ENCODE measurements around the gene OXT.
A peak's percentile ranks its signal among the peaks of the same experiment; 100 is the strongest.

The OXT gene

DNA sequence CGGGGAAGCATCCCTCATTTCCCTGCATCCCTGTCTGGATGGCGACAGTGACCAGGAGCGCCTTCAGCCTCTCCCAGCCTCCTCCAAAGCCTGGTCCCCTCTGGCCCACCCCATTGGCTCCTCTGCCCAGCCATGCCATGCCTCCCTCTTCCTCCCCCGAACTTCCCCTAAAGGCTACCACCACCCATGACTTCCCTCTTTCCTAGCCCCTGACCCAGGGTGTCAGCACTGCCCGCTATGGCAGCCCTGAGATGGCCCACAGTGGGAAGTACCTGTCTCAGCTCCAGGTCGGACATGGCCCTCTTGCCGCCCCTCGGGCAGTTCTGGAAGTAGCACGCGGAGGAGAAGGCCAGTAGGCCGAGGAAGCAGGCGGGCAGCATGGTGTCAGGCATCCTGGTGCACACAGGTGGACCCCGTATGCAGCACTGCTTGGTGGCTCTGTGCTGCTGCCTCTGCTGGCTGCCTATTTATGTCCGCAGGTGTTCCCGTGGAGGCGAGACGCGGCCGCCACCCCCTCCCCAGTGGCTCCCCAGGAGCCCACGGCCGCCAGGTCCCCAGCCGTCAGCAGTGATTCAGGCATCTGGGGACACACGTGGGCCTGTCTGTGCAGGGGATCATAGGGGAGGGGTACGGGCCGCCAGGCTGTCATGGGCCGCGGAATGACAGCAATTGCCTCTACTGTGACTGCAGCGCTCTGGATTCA lies 13.0 kb downstream of the OXT start, which contains the start of gene AVP:
Gene AVP (minus strand): TSS at position 442 of the 703 bp plus-strand sequence. CDS start 50 bp downstream, at position 392.
- Histone ChIP-seq H3K36me3 (ENCODE audit: control insufficient read depth, insufficient read depth, low read length) (no peaks in the 10 kb centered on the region), H3K27ac (ENCODE audit: insufficient read depth, low read depth, low read length, poor library complexity, severe bottlenecking) (no peak within 1 kb of the TSS), H3K4me1 (ENCODE audit: control insufficient read depth, insufficient read depth, low read length) (no peaks in the 10 kb centered on the region), H3K27me3 (ENCODE audit: control insufficient read depth, insufficient read depth, low read length, poor library complexity, severe bottlenecking) (peaks cover 50% of the 10 kb centered on the region), H3K4me3 (ENCODE audit: insufficient read depth, low read depth, low read length) (no peak within 1 kb of the TSS), H3K9me3 (ENCODE audit: control insufficient read depth, low read length) (no peaks in the 10 kb centered on the region)
- 88 to 89% methylated on average over 28 of the region's 28 CpGs for WGBS, 2 experiments

DNA sequence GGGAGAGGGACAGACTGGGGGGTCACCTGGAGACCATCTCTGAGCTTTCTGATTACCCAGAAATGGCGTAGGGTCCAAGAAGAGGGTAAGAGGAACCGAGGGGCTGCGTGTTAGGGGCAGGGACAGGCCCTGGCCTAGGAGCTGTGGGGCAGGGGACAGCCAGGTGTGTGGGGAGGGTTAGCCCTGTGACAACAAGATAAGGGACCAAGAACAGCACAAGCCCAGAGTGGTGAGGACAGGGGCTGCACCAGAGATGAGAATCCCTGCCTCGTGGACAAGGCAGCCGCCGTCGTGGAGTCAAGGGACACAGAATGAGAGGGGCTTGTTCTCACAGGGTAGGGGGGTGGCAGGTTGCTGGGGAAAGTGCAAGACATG lies 13.6 kb downstream of the OXT start:
- Histone ChIP-seq H3K4me1 (ENCODE audit: control insufficient read depth, insufficient read depth, low read length) (no peaks in the 10 kb centered on the region), H3K4me3 (ENCODE audit: insufficient read depth, low read depth, low read length) (no peak overlapping the region), H3K36me3 (ENCODE audit: control insufficient read depth, insufficient read depth, low read length) (no peaks in the 10 kb centered on the region), H3K9me3 (ENCODE audit: control insufficient read depth, low read length) (no peaks in the 10 kb centered on the region), H3K27ac (ENCODE audit: insufficient read depth, low read depth, low read length, poor library complexity, severe bottlenecking) (no peak overlapping the region), H3K27me3 (ENCODE audit: control insufficient read depth, insufficient read depth, low read length, poor library complexity, severe bottlenecking) (peaks cover 52% of the 10 kb centered on the region)
- 87 to 89% methylated on average over 7 of the region's 7 CpGs for WGBS, 2 experiments

DNA sequence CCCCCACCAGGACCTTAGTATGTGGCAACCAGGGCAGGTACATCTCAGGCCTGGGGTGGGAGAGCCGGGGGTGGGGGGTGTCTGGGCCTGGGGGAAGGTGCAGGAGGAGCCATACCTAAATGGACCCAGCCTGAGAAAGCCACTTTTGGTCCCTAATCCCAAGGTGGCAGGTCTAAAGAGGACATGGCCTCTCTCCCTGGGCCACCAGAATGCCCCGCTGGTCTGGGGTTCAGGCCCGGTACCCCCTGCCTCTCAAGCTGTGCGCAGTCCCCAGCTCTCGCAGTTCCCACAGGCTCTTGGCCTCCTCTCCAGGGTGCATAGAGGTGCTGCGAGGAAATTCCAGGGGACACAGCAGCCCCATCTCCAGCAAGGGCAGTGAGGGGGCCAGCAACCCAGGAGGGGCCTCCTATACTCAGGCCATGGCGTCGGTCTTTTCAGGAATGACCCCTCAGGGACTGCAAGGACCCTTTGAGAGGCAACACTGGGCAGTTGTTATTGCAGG lies 14.2 kb downstream of the OXT start:
- WGBS, 2 experiments = 92 to 93% methylated on average over 8 of the region's 8 CpGs
- Histone ChIP-seq H3K36me3 (ENCODE audit: control insufficient read depth, insufficient read depth, low read length) (no peaks in the 10 kb centered on the region), H3K27me3 (ENCODE audit: control insufficient read depth, insufficient read depth, low read length, poor library complexity, severe bottlenecking) (peaks cover 52% of the 10 kb centered on the region), H3K27ac (ENCODE audit: insufficient read depth, low read depth, low read length, poor library complexity, severe bottlenecking) (no peak overlapping the region), H3K4me1 (ENCODE audit: control insufficient read depth, insufficient read depth, low read length) (no peaks in the 10 kb centered on the region), H3K9me3 (ENCODE audit: control insufficient read depth, low read length) (no peaks in the 10 kb centered on the region), H3K4me3 (ENCODE audit: insufficient read depth, low read depth, low read length) (no peak overlapping the region)

DNA sequence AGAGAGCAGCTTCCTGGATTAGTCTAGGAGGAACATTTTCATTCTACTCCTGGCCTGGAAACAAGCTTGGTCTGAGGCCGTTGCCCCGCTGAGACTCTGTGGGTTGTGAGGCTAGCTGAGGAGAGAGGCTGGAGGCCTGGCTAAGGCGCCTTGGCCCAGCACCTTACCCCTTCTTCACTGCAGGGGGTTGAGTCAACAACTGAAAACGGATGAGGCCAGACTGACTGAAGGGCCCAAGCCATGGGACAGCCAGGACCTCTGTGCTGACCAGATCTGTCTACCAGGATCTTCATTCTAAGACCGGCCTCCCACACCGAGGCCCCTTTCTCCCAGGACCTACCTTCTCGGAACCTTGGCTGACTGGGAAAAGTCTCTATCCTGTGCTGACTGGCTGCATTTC lies 16.6 kb downstream of the OXT start:
- peaks cover 47% of the 10 kb centered on the region for H3K27me3 ChIP-seq (ENCODE audit: control insufficient read depth, insufficient read depth, low read length, poor library complexity, severe bottlenecking)
- H3K36me3 ChIP-seq (ENCODE audit: control insufficient read depth, insufficient read depth, low read length) = no peaks in the 10 kb centered on the region
- WGBS, 2 experiments = 80 to 83% methylated on average over 7 of the region's 7 CpGs
- H3K4me1 ChIP-seq (ENCODE audit: control insufficient read depth, insufficient read depth, low read length) = no peaks in the 10 kb centered on the region
- no peaks in the 10 kb centered on the region for H3K9me3 ChIP-seq (ENCODE audit: control insufficient read depth, low read length)
- H3K27ac ChIP-seq (ENCODE audit: insufficient read depth, low read depth, low read length, poor library complexity, severe bottlenecking) = no peak overlapping the region
- no peak overlapping the region for H3K4me3 ChIP-seq (ENCODE audit: insufficient read depth, low read depth, low read length)

DNA sequence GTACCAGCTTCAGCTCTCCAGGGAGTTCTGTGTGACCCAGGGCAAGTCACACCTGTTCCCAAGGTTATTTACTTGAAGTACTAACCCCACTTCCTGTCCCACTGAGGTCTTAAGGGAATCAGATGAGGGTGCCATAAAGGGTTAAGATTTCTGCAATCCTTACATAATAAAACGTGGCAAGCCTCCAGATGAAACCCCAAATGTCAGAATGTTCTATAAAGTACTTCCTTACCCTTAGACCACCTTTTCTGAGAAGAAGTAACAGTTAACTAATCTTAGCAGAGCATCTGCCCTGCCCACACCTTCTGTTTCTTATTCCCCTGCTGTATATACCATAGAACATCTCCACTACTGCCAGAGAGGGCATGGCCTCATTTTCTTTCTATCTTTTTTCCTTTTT lies 19.1 kb downstream of the OXT start:
- Histone ChIP-seq H3K27me3 (ENCODE audit: control insufficient read depth, insufficient read depth, low read length, poor library complexity, severe bottlenecking) (peaks cover 40% of the 10 kb centered on the region), H3K36me3 (ENCODE audit: control insufficient read depth, insufficient read depth, low read length) (no peaks in the 10 kb centered on the region), H3K4me1 (ENCODE audit: control insufficient read depth, insufficient read depth, low read length) (no peaks in the 10 kb centered on the region), H3K9me3 (ENCODE audit: control insufficient read depth, low read length) (no peaks in the 10 kb centered on the region), H3K27ac (ENCODE audit: insufficient read depth, low read depth, low read length, poor library complexity, severe bottlenecking) (no peak overlapping the region), H3K4me3 (ENCODE audit: insufficient read depth, low read depth, low read length) (no peak overlapping the region)
- whole genome bisulfite sequencing, 2 experiments = 38 to 68% methylated on average over 1 of the region's 1 CpG

DNA sequence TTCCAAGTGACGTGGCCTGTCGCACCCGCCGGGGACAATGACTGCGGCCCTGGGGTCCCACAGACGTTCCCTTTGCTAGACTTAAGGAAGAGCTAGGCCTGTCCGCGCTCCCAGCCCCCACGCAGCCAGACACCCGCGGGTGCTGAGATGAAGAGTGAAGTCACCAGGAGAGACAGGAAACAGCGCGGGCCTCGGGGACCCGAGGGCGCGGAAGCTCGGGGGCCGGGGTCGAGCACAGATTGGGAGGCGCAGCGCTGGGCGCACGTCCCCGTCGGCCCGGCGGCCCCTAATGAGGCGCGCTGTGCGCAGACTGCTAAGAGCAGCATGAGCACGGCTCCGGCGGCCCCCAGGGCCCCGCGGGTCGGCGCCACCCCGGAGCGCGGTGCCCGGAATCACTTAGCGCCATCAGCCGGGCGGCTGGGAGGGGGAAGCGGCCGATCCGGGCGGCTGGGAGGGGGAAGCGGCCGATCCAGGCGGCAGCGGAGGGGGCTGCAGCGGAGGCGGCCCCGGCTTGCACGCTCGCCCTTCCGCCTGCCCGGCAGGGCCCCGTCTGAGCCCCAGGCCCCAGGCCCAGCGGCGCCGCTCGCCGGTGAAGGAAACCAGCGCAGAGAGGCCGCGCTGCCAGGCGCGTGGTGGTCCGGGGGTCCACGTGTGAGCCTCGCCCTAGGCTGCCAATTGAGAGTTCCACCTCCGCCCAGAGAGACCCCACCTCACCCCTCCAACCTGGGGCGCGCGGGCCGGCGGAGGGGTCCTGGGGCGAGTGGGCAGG lies 21.4 kb downstream of the OXT start:
- Histone ChIP-seq H3K36me3 (ENCODE audit: control insufficient read depth, insufficient read depth, low read length) (no peaks in the 10 kb centered on the region), H3K4me3 (ENCODE audit: insufficient read depth, low read depth, low read length) (peak overlapping the region; percentile 27), H3K27ac (ENCODE audit: insufficient read depth, low read depth, low read length, poor library complexity, severe bottlenecking) (no peak overlapping the region), H3K9me3 (ENCODE audit: control insufficient read depth, low read length) (no peaks in the 10 kb centered on the region), H3K4me1 (ENCODE audit: control insufficient read depth, insufficient read depth, low read length) (no peaks in the 10 kb centered on the region), H3K27me3 (ENCODE audit: control insufficient read depth, insufficient read depth, low read length, poor library complexity, severe bottlenecking) (peaks cover 40% of the 10 kb centered on the region)
- 22 to 27% methylated on average over 81 of the region's 81 CpGs for WGBS, 2 experiments

DNA sequence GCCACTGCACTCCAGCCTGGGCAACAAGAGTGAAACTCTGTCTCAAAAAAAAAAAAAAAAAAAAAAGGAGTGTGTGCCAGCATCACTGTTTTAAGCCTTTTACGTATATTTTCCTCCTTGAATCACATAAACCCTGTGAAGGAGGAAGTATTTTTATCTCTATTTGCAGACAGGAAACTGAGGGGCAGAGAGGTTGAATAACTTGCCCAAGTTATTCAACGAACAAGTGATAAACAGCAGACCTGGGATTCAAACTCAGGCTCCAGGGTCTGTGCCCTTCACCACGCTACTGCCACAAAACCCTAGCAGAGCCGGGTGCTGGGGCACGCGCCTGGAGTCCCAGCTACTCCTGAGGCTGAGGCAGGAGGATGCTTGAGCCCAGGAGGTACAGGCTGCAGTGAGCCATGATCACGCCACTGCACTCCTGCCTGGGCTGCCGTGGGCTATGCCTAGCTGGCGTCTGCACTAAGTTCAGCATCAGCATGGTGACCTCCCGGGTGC lies 22.5 kb downstream of the OXT start:
- no peaks in the 10 kb centered on the region for H3K36me3 ChIP-seq (ENCODE audit: control insufficient read depth, insufficient read depth, low read length)
- 91 to 93% methylated on average over 9 to 10 of the region's 10 CpGs for WGBS, 2 experiments
- H3K9me3 ChIP-seq (ENCODE audit: control insufficient read depth, low read length) = no peaks in the 10 kb centered on the region
- no peaks in the 10 kb centered on the region for H3K4me1 ChIP-seq (ENCODE audit: control insufficient read depth, insufficient read depth, low read length)
- H3K27ac ChIP-seq (ENCODE audit: insufficient read depth, low read depth, low read length, poor library complexity, severe bottlenecking) = no peak overlapping the region
- H3K4me3 ChIP-seq (ENCODE audit: insufficient read depth, low read depth, low read length) = no peak overlapping the region
- peaks cover 40% of the 10 kb centered on the region for H3K27me3 ChIP-seq (ENCODE audit: control insufficient read depth, insufficient read depth, low read length, poor library complexity, severe bottlenecking)

DNA sequence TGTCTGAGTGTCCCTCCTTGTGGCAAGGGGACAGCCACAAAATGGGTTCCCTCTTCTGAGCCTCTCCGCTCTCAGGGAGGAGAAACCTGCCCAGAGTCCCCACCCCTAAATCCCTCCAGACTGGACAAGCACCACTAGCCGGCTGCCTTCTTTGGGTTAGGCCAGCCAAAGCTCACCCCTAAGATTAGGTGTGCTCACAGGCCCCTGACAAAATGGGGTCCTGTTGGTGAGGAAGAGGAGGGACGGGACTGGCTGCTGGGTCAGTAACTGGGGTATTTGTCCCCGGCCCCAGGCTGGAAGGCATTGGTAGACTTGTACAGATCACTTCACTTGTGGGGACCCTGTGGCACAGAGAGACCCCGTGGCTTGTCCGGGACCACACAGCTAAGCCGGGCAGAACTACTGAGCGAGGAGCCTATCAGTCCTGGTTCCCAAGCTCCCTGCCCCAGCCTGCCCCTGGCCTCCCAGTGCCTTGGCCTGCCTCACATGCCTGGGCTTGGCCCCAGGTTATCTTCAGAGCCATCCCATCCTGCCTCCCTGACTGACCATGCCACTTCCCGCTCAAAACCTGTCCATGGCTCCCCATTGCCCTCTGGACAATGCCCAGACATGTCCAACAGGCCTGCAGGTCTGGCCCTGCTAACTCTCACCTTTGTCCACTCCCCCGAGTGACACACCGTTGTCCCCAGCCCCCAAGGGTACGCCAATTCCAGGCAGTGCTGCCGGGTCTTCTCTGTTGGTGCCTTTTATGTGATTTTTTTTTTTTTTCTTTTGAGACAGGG lies 23.6 kb downstream of the OXT start:
- H3K9me3 ChIP-seq (ENCODE audit: control insufficient read depth, low read length) = no peaks in the 10 kb centered on the region
- H3K27ac ChIP-seq (ENCODE audit: insufficient read depth, low read depth, low read length, poor library complexity, severe bottlenecking) = no peak overlapping the region
- no peaks in the 10 kb centered on the region for H3K4me1 ChIP-seq (ENCODE audit: control insufficient read depth, insufficient read depth, low read length)
- WGBS, 2 experiments = 92% methylated on average over 13 of the region's 13 CpGs
- H3K27me3 ChIP-seq (ENCODE audit: control insufficient read depth, insufficient read depth, low read length, poor library complexity, severe bottlenecking) = peaks cover 36% of the 10 kb centered on the region
- no peak overlapping the region for H3K4me3 ChIP-seq (ENCODE audit: insufficient read depth, low read depth, low read length)
- H3K36me3 ChIP-seq (ENCODE audit: control insufficient read depth, insufficient read depth, low read length) = no peaks in the 10 kb centered on the region

DNA sequence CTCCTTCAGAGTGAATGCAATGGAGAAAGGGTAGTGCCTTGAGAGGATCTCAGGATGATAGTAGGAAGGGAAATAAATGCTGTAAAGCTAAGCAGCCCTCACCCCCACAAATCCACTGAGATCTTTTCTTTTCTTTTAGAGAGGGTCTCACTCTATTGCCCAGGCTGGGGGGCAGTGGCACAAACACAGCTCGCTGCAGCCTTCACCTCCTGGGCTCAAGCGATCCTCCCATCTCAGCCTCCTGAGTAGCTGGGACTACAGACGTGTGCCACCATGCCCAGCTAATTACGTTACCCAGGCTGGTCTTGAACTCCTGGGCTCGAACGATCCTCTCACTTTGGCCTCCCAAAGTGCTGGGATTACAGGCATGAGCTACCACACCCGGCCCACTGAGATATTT lies 29.1 kb downstream of the OXT start:
- no peaks in the 10 kb centered on the region for H3K4me1 ChIP-seq (ENCODE audit: control insufficient read depth, insufficient read depth, low read length)

DNA sequence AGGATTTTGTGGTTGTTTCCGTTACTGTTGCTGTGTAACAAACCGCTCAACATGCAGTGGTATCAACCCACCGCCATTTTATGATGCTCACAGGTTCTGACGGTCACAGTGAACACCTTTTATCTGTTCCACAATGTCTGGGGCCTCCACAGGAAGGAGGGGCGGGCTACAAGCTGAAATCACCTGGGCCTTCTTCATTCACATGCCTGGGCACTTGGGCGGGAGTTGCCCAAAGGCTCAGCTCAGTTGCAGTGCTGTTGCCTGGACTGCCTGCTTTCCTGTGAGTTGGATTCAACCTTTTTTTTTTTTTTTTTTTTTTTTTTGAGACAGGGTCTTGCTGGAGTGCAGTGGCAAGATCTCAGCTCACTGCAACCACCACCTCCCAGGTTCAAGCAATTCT lies 29.8 kb downstream of the OXT start:
- H3K27ac ChIP-seq (ENCODE audit: insufficient read depth, low read depth, low read length, poor library complexity, severe bottlenecking) = no peak overlapping the region
- no peaks in the 10 kb centered on the region for H3K36me3 ChIP-seq (ENCODE audit: control insufficient read depth, insufficient read depth, low read length)
- no peak overlapping the region for H3K4me3 ChIP-seq (ENCODE audit: insufficient read depth, low read depth, low read length)
- 94% methylated on average over 6 of the region's 6 CpGs for WGBS, 2 experiments
- peaks cover 2% of the 10 kb centered on the region for H3K4me1 ChIP-seq (ENCODE audit: control insufficient read depth, insufficient read depth, low read length)
- H3K27me3 ChIP-seq (ENCODE audit: control insufficient read depth, insufficient read depth, low read length, poor library complexity, severe bottlenecking) = no peaks in the 10 kb centered on the region
- no peaks in the 10 kb centered on the region for H3K9me3 ChIP-seq (ENCODE audit: control insufficient read depth, low read length)

More for the DNA sequence above, 29.1 kb downstream of the OXT start:
- no peaks in the 10 kb centered on the region for H3K27me3 ChIP-seq (ENCODE audit: control insufficient read depth, insufficient read depth, low read length, poor library complexity, severe bottlenecking)
- 92 to 93% methylated on average over 7 of the region's 7 CpGs for WGBS, 2 experiments
- no peaks in the 10 kb centered on the region for H3K36me3 ChIP-seq (ENCODE audit: control insufficient read depth, insufficient read depth, low read length)
- no peaks in the 10 kb centered on the region for H3K9me3 ChIP-seq (ENCODE audit: control insufficient read depth, low read length)
- no peak overlapping the region for H3K4me3 ChIP-seq (ENCODE audit: insufficient read depth, low read depth, low read length)
- no peak overlapping the region for H3K27ac ChIP-seq (ENCODE audit: insufficient read depth, low read depth, low read length, poor library complexity, severe bottlenecking)

All from ectodermal cell (in vitro differentiated cells).